LNCAP (cell line): ENCODE results near the gene ZNF398.

ENCODE experiments used
- CTCF ChIP-seq: fragments of 450-650 bp; IDR thresholded peaks from 2 replicates; pipeline ENCODE4 v1.5.1; 2017; ENCODE audit warnings: mild to moderate bottlenecking

ZNF398 gene

GRCh38 chr7:149180722-149181449 lies 33.6 kb downstream of the ZNF398 start:
- no peak for TF ChIP-seq CTCF

GRCh38 chr7:149181450-149181790 lies 34.2 kb downstream of the ZNF398 start:
- TF ChIP-seq CTCF, result no peak

DNA sequence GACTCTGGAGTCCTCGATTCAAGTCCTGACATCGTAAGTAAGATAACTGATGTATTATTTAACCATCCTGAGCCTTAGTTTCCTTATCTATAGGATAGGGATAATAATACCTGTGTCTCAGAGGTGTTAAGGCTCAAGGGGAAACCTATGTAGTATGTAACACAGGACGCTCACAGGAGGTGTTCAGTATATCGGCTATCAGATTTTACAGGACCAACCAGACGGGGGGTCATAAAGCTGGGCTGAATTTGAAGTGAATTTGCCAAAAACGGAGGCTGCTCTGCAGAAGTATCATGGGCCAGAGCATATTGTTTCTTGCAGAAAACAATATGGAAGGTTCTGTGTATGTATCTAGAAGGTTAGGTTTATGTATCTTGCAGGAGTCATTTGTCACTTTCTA lies 37.0 kb downstream of the ZNF398 start:
- TF ChIP-seq CTCF, result no peak

DNA sequence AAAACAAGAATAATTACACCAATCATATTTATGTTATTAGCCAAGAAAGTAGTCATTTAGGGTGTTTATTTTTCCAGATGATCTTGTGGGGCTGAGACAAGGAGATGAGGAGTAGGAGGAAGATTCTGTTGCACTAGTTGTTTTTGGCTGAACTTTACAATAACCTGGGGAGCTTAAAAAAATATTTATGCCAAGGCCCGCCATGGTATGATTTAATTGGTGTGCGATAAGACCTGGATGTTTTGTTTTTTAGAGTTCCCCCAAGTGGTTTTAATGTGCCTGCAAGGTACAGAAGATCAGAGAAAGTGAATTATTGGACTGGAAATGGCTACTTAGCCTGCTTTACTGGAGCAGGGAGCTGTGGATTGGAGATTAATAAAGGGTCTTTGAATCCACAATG lies 41.0 kb downstream of the ZNF398 start:
- no peak for TF ChIP-seq CTCF

DNA sequence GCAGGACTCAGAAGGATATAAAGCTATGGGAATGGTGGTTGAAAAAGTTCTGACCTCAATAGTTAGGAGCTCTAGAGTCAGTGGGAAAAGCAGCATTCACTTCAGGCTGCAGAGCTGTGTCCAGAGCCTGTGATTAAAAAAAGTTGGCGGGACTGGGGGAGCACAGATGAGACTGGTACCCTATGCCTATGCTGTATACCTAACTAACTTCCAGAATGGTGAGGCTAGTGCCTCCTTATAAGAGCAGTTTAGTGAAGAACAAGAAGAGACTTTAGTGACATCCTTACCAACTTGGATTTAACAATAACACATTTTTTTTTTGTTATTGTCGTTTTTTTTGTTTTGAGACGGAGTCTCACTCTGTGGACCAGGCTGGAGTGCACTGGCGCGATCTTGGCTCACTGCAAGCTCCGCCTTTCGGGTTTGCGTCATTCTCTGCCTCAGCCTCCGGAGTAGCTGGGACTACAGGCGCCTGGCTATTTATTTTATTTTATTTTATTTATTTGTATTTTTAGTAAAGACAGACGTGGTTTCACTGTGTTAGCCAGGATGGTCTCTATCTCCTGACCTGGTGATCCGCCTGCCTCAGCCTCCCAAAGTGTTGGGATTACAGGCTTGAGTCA lies 41.5 kb downstream of the ZNF398 start:
- no peak for TF ChIP-seq CTCF

DNA sequence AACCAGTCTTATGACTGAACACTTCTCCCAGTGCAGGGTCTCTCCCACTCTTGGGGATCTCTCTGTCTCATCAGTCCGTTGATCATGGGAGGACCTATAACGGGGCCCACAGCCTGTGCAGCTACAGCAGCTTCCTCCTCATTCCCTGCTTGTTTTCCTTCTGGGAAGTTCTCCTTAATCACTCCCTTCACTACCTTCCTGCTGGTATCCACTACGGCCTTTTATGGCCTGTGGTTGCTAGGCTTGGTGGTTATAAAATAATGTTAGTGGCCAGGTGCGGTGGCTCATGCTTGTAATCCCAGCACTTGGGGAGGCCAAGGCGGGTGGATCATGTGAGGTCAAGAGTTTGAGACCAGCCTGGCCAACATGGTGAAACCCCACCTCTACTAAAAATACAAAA lies 44.6 kb downstream of the ZNF398 start:
- TF ChIP-seq CTCF, result no peak

DNA sequence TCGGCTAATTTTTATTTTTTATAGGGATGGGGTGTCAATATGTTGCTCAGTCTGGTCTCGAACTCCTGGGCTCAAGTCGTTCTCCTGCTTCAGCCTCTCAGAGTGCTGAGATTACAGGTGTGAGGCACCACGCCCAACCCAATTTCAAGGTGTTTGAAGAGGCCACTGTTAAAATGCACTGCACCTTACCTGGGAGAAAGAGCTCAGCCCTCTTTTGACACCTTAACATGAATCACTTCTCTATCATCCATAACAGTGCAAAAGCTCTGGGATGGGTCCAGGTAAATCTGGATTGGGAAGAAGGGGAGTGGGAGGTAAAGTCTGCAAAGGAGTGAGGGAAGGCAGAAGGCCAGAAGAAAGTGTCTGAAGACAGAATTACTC lies 47.5 kb downstream of the ZNF398 start:
- TF ChIP-seq CTCF, result no peak
